ENCODE data around the gene IL17RD. TPM values are rescaled to one million over a fixed set of nuclear protein-coding genes. Genes with fewer than 3 reads are reported as not detected.

IL17RD gene
- total and polyA plus RNA-seq, 2 of the 4 experiments (the other 2 are of a cell fraction) = 0.72 to 0.92 TPM

GRCh38 chr3:57142411-57142723 lies 22.8 kb downstream of the IL17RD start:
- Histone ChIP-seq H3K9me3 (ENCODE audit: control insufficient read depth, insufficient read depth, low read length) (no peaks in the 10 kb centered on the region), H4K8ac (ENCODE audit: low read depth in 2 of 2, low read length in 2 of 2) (no peak overlapping the region), H3K27ac (ENCODE audit: insufficient read depth, low read length) (no peak overlapping the region), H3K4me1 (ENCODE audit: control insufficient read depth, insufficient read depth, low read length) (no peaks in the 10 kb centered on the region; the same call in 1 of the 2 replicates), H3K79me1 (ENCODE audit: low read depth in 1 of 2, low read length in 2 of 2) (no peaks in the 10 kb centered on the region), H3K14ac (replicated peaks; ENCODE audit: low read depth, low read length) (no peak overlapping the region), H4K20me1 (ENCODE audit: insufficient read depth, low read length) (no peaks in the 10 kb centered on the region), H2BK5ac (ENCODE audit: low read depth, low read length, poor library complexity, severe bottlenecking) (no peak overlapping the region), H4K5ac (ENCODE audit: low read depth, low read length) (no peak overlapping the region), H2AK5ac (ENCODE audit: low read depth, low read length) (no peak overlapping the region), H3K36me3 (ENCODE audit: control insufficient read depth, insufficient read depth, low read length) (no peaks in the 10 kb centered on the region), H3K23ac (ENCODE audit: low read depth, low read length) (no peak overlapping the region), H2AFZ (replicated peaks; ENCODE audit: low read length, poor library complexity) (no peak overlapping the region), H2BK15ac (ENCODE audit: low read depth, low read length) (no peak overlapping the region), H2AK9ac (replicated peaks; ENCODE audit: low read depth, low read length, poor library complexity) (no peak overlapping the region), H3K9ac (ENCODE audit: low read depth, low read length) (no peak overlapping the region), H3K4me2 (ENCODE audit: low read depth, low read length) (no peak overlapping the region), H3K18ac (ENCODE audit: low read depth, low read length) (no peak overlapping the region), H3K27me3 (ENCODE audit: control insufficient read depth, insufficient read depth, low read length) (peaks cover 8% of the 10 kb centered on the region), H2BK20ac (ENCODE audit: low read depth, low read length) (no peak overlapping the region), H3K56ac (ENCODE audit: extremely low read depth, insufficient read depth, low read length) (no peak overlapping the region), H3K9me1 (ENCODE audit: insufficient read depth, low read length) (no peaks in the 10 kb centered on the region), H3K4me3 (ENCODE audit: insufficient read depth, low read depth, low read length) (no peak overlapping the region), H4K91ac (ENCODE audit: insufficient read depth, low read depth, low read length) (no peak overlapping the region), H2BK120ac (ENCODE audit: low read depth, low read length) (no peak overlapping the region), H3K4ac (ENCODE audit: low read depth, low read length) (no peak overlapping the region)
- no CpG with 5 or more reads among the region's 11 CpGs for WGBS, 2 experiments (ENCODE audit: extremely low coverage in 2 of 2, insufficient read length in 1 of 2)
- no peak for ATAC-seq (ENCODE audit: low read depth)
- no peak for DNase-seq
- ChIA-PET POLR2A (ENCODE audit: unreplicated experiment) (no interaction called here), CTCF (no interaction called here)
- BruUV-seq (replicated peaks) = no TSS peak
- dilution Hi-C loops (cut with HindIII; ENCODE audit: low sequenced_read_pairs, unreplicated experiment) (no loop called here), intact Hi-C loops (cut with micrococcal nuclease) (no loop called here), in situ Hi-C loops (cut with MboI; ENCODE audit: low sequenced_read_pairs) (no loop called here)
- TF ChIP-seq MAFK (IDR thresholded peaks at IDR 0.05; ENCODE audit: low read depth, low read length) (no peak), CHD1 (IDR thresholded peaks at IDR 0.05; ENCODE audit: low read depth, low read length) (no peak), RCOR1 (IDR thresholded peaks at IDR 0.05; ENCODE audit: insufficient replicate concordance, low read length) (no peak), BHLHE40 (IDR thresholded peaks at IDR 0.05; ENCODE audit: low read depth, low read length) (no peak), ELK1 (IDR thresholded peaks at IDR 0.05; ENCODE audit: borderline replicate concordance, low read depth, low read length) (no peak), CEBPB (IDR thresholded peaks at IDR 0.05; ENCODE audit: low read depth, low read length) (no peak), MAZ (IDR thresholded peaks at IDR 0.05; ENCODE audit: borderline replicate concordance, low read depth, low read length) (no peak)
